Activated CD8-positive, alpha-beta memory T cell treated with anti-CD3 and anti-CD28 coated beads for 36 hours (primary cell): ENCODE measurements around the gene NDRG3. TPM values are rescaled to one million over a fixed set of nuclear protein-coding genes. Genes with fewer than 3 reads are reported as not detected.

Source experiments
- CTCF ChIA-PET: fragments of 350-600 bp; sonication (Branson Sonifier 250); formaldehyde crosslinking; loops from one replicate; lab custom pipeline; 2021; ENCODE audit warnings: antibody characterized with exemption; lab: Charles Lee
- POLR2A ChIA-PET: fragments of 350-600 bp; sonication (Branson Sonifier 250); formaldehyde crosslinking; loops from one replicate; lab custom pipeline; 2021; ENCODE audit warnings: antibody characterized with exemption; lab: Charles Lee
- total RNA-seq, 2 experiments: library from RNA; stranded (reverse); gene quantifications; one replicate each; pipeline ENCODE4 v1.2.3, GENCODE V29; 2021

Gene NDRG3
- total RNA-seq, 2 experiments from 2014 or later, result 17.4 to 18.3 TPM

DNA sequence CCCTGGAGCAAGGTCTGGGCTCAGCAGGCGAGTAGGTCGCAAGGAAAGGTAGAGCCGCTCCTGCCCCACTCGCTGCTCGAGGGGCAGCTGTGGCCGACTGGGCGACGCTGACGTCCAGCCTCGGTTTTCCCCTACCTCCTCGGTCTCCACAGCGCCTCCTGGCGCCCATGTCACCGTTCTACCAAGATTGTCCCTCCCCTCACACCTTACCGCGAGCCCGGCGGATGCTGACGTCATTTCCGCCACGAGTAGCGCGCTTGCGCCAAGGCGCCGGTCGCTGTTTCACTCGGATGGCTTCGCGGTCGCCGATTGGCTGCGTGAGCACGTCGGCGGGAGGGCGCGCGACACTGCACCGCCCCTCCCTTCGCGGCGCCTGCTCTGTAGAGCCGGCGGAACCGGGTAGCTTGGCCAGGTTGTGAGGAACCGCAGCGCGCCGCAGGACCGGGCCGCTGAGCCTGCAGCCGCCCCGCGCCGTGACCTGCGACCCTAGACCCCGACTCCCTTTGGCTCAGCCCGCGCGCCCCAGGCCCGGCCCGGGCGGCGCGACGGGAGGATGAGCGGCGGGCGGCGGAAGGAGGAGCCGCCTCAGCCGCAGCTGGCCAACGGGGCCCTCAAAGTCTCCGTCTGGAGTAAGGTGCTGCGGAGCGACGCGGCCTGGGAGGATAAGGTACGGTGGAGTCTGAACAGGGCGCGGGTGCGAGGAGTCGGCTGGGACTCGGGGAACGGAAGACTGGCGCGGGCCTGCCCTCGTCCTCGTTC lies 140.3 kb downstream of the NDRG3 start, which contains the start of gene RAB5IF:
Gene RAB5IF, plus strand, starts transcription at position 381 of the 759 bp plus-strand sequence. Its CDS starts 173 bp downstream, at position 554.
- POLR2A ChIA-PET, result interaction anchor here (0.5 to 3.6 kb wide), 13 partner anchors 10 to 1114 kb away, joined by 3 to 42 read pairs (median 5); partner anchors contain the start of genes SLA2 and TGIF2
- CTCF ChIA-PET, result interaction anchor here (0.6 to 3.6 kb wide), 19 partner anchors 8 to 317 kb away, joined by 3 to 24 read pairs (median 5); partner anchors contain the start of genes SLA2 and TGIF2

DNA sequence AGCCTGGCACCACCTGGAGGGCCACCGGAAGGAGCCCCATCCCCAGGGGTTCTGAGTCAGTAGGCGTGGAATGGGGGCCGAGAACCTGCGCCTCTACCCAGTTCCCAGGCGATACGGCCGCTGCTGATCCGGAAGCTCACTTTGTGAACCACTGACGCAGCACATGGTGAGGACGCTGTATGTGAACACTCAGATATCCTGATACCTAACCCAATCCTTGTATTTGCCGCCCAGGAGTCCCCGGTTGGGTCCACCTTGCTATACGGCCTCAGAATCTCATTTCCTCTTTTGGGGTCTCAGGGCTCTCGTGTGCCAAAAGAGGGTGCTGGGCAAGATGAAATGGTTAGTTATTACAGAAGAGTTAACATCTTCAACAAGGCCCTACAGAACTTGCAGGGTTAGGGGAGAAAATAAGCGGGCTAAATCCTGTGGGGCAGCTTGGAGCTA lies 140.9 kb downstream of the NDRG3 start:
- CTCF ChIA-PET, result interaction anchor here (0.9 to 3.6 kb wide), 13 partner anchors 8 to 150 kb away, joined by 3 to 24 read pairs (median 6); partner anchors contain the start of genes SLA2 and TGIF2
- POLR2A ChIA-PET, result interaction anchor here (0.6 to 3.6 kb wide), 11 partner anchors 10 to 1114 kb away, joined by 3 to 42 read pairs (median 4); partner anchors contain the start of genes SLA2 and TGIF2

Other genes starting within 250 kb of the NDRG3 start
- gene MYL9, start 204.6 kb downstream of the NDRG3 start, total RNA-seq, result under 1 TPM; 0.17 to 0.19 TPM
- gene TGIF2, start 172.5 kb downstream of the NDRG3 start, total RNA-seq, result 10 to 100 TPM; 52.5 to 53.1 TPM
- gene RAB5IF, start 140.3 kb downstream of the NDRG3 start, total RNA-seq, result 100 to 1,000 TPM; 155 to 157 TPM
- gene SLA2, start 99.9 kb downstream of the NDRG3 start, total RNA-seq, result 10 to 100 TPM; 62.9 to 64.5 TPM
- gene DSN1, start 27.7 kb upstream of the NDRG3 start, total RNA-seq, result 10 to 100 TPM; 22.3 to 25.9 TPM
- not detected for gene TLDC2, start 130.0 kb upstream of the NDRG3 start, total RNA-seq
- 10 to 100 TPM; 38.6 to 41.5 TPM for gene SAMHD1, start 205.6 kb upstream of the NDRG3 start, total RNA-seq